GM21423 (cell line): Measurements from ENCODE around the gene MEGF11.

Experiments
- ATAC-seq: cut with Tn5 transposase; IDR thresholded peaks from one replicate; pipeline ENCODE4 v1.9.1; 2021; ENCODE audit warnings: mild to moderate bottlenecking, moderate library complexity; ENCODE audit not compliant: unreplicated experiment

MEGF11 gene

DNA sequence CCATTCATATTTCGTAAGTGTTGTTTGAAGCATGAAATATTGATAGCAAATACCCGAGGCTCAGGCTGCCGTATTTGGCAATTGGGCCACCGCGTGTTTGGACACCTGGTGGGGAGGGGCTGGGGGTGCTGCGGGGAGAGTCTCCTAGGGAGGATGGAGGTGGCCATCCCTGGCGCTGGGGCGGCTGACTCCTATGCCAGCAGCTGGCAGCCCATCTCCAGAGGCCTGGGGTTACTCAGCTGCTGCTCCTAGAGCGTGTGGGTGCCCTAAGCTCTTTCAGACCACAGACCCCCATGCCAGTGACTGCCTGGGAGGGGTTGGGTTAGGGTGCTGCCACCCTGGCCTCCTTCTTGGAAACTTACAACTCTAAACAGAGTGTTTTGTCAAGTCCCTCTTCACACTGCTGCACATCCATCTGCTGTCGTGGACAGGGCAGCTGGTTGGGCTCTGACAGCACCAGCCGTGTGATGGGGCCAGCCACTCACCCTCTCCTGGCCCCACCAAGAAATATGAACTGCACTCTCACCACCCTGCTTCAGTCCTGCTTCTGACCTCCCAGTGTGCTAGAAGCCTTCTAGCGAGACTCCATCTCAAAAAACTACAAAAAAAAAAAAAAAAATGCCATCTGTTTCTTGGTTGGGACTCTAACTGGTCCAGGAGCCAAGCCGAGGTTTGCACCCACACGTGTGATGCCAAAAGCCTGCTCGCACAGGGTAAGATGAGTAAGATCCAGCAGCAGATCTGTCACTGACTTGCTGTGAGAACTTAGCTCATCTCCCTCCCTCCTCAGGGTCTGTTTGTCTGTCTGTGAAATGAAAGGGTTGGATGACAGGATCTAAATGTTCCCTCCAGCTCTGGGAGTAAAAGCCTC, 156.2 kb downstream of the MEGF11 start:
- ATAC-seq: no peak

DNA sequence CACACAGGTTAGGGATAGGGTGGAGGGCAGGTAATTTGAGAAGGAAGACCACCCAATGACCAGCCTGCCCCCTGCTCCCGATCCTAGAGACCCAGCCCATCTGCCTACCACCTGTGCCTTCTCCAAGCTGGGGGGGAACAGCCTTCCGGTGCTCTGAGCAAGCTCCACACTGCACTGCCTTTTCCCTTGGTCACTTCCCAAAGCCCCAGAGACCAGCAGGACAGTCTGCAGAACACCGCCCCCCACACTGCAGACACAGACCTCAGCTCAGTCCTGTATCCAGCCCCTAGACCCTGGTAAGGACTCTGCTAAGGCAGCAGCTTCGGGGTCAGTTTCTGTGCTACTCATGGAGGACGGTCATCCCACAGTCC, 156.9 kb downstream of the MEGF11 start:
- no peak for ATAC-seq

DNA sequence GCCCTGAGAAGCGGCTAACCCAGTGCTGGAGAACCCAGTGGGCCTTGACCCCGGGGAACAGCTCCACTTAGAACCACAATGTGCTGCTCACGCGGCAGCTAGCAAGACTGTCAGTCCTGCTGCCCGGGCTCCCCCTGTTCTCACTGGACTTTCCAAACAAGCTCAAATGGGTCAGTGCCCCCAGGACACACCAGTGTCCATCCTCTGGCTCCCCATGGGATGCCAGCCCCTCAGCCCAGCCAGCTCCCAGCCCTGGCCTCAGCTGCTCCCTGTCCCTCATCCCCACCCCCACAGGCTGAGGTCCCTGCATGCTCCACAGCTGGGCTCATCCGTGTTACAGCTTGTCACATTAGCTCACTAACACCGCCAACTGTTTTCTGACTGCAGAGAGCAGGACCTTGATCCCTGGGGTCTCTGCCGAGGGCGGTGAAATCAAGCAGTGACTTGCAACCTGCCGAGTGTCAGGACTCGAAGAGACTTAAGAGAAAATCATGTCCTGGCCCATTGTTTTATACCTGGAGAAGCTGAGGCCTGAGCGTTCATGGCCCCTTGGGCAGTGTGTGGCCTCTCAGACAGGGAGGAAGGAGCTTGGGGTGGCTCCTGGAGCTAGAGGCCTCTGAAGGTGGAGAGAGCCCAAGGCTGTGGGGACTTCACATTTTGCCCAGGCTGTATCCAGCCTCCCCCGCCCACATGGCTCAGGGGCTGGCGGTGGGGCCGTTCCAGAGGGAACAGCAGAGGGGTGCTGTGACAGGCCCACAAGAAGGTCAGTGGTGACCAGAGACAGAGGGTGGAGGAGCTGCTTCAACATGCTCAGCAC, 157.5 kb downstream of the MEGF11 start:
- ATAC-seq: no peak

DNA sequence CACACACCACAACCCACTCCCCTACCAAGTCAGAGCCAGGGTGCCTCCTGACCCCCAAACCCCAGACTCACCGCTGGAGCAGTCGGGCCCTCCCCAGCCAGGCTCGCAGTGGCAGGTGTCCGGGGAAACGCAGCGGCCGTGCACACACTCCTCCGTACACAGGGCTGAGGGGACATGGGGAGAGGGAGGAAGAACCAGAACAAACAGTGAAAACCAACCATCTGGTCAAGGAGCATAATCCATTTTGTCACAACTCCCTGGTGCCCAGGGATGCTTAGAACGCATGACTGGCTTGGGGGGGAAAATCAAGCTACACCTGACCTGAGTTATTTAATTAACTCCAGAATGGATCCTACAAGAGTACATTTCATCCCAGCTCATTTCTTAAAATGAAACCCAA, 159.2 kb downstream of the MEGF11 start:
- no peak for ATAC-seq

DNA sequence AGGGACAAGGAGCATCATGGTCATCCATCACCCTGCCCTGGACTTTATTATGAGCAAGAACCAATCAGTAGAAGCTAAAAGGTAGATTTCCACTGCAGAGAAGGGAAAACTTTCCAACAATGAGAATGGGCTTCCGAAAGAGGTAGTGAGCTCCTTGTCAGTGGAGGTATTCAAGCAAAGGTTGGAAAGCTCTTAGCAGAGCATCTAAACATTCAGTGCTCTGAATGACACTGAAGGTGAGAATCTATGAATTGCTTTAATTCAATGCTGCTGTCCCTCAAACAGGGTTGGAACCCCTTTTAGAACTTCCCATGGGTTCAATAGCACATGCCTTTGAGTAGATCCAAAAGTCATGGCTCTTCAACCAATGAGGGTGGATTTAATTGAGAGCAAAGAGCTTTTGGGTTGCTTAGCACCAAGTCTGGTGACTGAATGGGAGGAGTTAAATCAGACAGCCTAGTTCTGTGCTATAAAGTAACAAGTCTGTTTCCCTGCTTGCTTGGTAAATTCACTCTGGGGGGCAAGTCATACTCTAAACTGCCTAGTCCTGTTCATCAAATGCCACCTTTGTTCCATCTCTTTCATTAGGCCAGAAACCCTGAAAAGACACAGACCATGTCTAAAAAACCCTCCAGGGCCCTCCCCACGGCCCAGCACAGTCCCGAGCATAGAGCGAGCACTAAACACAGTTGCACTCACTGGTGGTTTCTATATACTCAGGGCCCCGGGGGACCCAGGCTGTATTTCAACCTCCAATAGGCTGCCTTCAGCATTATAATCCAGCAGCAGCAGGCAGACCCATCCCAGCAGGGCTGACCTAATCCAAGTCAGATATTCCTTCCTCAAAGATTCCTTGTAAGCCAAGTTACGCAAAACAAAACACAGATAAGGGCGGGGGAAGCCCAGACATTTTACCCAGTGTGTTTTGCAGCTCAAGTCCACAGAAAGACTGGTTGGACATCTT, 161.2 kb downstream of the MEGF11 start:
- no peak for ATAC-seq

DNA sequence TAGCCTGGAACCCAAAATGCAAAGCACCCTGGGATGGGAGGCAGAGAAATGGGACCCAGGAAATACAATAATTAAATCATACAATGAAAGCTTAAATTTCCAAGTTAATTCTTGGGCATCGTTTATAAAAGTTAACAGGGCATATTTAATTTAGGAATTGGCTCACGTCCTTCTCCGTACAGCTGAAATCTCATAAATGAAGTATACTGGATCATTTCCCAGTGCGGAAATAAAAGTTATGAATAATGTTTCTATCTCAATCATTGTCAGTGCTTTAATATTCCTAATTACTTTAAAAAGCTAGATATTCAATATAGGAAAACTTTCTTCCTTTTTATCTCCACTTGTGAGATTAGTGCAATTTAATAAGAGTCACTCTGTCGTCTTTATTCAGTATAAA, 164.0 kb downstream of the MEGF11 start:
- no peak for ATAC-seq

DNA sequence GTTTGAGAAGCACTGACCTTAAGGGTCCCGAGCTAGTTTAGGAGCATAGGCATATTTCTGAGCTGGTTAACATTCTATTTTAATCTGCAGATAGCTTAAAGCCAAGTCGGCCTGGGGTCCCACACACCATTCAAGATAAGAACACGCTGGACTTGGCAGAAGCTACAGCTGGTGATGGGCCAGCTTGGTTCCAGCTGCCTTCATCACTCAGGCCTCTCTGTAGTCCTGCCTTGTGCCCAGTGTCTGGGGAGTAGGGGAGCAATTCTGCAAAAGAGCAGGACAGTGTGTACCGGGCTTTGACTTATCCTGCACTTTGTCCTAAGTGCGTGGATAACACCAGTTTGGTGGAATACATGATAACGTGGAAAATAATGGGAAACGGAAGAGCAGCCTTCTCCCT, 164.5 kb downstream of the MEGF11 start:
- ATAC-seq: no peak

DNA sequence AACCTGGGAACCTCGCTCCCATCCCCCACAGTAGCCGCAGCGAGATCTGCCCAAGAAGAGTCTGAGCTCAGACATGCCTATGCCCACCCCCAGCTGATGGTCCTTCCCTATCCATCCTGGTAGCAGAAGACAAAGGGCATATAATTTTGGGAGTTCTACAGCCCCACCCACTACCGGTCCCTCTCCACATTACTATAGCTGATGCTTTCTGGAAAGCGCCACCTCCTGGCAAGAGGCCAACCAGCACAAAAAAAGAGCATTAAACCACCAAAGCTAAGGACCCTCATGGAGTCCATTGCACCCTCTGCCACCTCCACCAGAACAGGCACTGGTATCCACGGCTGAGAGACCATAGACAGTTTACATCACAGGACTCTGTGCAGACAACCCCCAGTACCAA, 168.4 kb downstream of the MEGF11 start:
- no peak for ATAC-seq

DNA sequence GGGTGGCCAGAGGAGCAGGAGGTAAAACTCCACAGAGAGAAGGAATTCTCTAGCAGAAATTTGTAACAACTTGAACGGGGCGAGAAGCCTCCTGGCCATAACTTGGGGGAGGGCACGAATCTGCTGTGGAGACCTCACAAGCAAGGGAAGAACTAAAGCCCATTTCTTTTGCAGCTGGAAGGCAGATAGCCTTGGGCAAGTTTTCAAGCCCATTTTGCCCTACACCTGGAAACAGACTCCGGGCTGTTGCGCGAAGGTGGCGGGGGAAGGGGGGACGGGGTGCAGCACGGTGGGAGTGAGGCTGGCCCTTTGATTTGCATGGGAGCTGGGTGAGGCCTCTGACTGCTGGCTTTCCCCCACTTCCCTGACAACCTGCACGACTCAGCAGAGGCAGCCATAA, 168.8 kb downstream of the MEGF11 start:
- no peak for ATAC-seq

DNA sequence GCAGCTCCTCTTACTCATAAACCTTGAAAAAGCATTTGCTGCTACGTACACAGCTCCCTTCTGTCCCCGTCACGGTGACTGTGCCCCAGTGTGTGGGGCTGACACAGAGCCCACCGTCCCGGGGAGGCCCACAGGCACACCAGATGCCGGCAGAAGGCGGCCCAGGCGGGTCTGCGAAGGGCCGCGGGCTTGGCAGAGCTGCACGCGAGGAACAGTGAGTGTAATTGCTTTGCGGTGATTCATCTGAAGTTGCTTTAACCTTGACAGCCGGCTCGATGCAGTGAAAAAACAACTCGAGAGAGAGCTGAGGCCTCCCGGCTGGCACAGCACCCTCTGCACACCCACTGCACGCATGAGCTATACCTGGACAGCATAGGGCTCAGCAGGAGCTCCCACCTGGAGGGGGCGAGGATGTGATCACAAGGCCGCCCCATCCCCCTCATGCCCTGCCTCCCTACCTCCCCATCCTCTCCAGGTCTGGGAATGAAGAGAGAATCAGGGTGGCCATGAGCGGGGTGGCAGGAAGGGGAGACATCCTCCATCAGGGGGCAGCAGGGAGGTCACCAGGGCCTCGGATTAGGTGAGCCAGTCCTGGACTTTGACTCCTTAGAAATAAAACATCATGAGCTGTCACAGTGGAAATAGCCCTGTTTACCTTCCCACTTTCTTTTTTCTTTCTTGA, 172.7 kb downstream of the MEGF11 start:
- ATAC-seq: no peak

DNA sequence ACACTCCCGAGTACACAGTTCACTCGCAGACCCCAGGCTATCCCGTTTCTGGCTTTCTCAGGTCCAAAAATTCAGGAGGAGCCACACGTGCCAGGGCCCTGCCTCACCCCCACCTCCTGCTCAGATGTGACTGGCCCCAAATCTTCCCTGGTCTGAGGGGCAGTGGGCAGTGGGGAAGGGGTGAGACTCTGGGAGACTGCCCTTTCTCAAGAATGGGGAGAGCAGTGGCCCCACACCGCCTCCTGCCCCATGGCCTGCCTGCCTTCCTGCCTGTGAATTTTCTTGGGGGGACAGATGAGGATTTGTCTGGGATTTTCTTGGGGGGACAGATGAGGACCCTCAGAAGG, 174.6 kb downstream of the MEGF11 start:
- ATAC-seq: no peak

DNA sequence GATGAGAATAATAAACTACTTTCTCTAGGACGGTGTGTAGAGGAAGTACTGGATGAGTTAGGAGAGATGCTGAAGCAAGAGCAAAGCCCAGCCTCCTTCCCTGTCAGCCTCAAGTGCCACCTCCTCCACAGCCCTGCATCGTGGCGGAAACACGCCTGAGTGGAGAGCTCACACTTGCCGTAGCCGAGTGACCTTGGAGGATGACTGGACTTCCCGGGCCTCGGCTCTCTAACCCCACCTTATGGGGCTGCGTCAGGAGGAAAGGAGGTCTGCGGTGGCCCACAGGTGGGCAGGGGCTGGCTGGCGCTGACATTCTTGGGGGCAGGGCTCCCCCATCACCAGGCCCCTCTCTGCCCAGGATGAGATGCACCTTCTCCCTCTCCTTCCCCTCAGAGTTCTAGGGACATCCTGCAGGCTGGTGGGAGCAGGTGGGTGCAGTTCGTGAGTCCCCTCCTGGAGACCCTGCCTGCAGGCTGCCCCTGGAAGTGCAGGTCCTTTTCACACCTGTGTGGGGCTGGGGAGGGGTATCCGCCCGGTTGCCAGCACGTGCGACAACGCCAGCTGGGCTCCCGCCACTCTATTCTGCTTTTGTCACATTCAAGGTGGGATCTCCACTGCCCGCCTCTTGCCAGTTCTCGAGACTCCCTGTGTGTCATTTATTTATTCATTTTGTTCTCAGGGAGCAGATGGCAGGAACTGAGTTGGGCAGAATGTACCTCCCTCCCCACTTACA, 175.2 kb downstream of the MEGF11 start:
- no peak for ATAC-seq

DNA sequence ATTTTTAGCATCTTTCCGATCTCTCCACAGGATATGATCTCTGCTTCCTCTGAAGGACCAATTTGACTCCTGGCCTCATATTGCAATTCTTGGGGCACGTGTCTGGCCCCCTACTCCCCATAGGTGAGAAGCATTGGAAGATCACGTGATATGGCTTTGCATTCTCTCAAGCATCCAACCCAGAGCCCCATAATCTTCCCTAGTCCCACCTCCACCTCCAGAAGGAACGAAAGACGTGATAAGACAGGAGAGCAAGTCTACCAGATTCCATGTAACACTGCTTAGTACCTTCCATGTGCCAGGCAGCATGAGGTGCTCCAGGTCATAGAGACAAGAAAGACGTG, 176.3 kb downstream of the MEGF11 start:
- ATAC-seq: no peak

DNA sequence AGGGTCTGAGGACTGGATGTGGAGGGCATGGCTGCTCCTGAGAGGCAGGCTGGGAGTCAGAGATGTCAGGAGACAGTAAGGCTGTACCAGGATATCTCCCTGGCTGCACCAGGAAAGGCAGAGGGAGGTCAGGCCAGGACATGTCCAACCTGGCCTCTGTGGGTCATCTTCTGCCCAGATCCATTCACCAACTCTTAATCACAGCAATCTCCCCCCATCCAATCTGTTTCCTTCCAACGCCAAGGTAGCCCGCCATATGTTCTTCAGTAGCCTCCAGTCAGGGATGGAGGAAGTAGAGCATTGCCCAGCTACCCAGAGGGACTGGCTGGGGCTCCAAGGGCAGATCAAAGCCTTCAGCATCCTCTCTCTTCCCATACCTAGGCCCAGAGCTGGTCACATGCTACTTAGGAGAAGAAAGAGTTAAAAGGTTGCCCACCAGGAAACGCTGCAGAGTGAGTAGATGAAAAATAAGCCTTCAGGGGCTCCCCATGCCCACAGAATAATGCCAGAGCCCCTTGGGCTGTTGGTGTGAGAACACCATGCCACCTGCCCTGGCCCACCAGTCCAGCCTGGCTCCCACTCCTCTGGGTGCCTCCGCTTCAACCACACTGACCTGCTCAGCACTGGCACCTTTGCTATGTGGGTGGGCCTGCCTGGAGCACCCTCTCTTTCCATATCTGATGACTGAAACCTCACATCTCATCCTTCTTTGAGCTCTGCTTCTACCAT, 176.8 kb downstream of the MEGF11 start:
- no peak for ATAC-seq

DNA sequence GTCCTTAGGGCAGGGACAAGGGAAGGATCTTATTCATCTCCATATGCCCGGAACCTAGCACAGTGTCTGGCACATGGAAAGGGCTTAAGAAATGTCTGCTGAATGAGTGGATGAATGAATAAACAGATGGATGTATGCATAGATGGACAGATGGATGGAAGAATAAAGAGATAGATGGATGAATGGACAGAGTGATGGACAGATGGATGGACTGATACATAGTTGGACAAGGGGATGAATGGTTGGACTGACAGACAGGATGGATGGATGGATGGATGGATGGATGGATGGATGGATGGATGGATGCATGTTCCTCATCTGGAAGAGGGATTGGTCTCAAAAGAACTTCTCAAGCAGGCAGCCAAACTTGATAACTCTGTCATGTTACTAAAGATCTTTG, 177.6 kb downstream of the MEGF11 start:
- no peak for ATAC-seq

DNA sequence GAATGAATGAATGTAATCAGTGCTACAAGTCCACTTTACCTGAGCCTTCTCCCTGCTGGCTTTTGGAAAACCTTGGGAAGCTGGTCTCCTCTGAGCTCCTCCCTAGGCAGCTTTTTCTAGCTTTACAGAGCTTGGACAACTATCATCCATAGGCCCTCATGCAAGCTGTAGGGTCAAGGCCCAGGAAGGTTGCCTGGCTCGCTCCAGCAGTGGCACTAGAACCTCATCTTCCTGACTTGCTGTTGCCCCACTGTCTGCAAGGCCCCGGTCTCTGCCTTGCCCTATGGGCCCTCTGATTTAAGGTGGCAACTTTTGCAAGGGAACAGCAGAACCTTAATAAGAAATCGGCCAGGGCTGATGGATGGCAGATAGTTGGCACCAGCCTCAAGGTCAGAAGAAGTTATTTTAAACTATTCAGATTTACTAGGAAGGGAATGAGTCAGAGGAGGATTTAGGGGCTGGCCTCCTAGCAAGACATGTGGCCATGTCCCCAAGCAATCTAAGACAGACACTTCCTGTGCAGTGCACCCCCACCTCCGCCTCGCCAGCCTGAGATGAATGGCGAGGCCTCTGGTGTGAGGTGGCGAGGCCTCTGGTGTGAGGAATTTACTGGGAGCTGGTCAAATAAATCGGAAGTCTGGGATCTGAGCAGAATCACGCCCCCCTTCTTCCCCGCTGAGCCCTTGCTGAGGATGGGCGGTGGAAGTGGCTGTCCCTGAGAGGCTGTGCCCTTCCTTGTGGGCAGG, 180.8 kb downstream of the MEGF11 start:
- no peak for ATAC-seq

DNA sequence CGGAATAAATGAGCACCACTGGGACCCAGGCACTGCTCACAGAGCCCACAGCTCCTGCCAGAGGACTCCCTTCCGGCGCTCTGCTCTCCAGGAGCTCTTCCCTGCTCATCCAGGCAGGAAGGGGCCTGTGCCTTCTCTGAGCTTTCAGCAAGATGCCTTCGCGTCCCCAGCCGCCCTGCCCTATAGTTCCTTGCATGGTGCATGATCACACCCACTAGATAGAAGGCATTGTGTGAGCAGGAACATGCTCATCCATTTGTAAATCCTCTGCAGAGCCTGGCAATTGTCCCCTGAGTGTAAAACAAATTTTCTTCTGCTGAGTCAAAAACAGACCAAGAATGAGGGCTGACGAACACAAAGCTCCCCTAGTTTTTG, 181.6 kb downstream of the MEGF11 start:
- no peak for ATAC-seq

DNA sequence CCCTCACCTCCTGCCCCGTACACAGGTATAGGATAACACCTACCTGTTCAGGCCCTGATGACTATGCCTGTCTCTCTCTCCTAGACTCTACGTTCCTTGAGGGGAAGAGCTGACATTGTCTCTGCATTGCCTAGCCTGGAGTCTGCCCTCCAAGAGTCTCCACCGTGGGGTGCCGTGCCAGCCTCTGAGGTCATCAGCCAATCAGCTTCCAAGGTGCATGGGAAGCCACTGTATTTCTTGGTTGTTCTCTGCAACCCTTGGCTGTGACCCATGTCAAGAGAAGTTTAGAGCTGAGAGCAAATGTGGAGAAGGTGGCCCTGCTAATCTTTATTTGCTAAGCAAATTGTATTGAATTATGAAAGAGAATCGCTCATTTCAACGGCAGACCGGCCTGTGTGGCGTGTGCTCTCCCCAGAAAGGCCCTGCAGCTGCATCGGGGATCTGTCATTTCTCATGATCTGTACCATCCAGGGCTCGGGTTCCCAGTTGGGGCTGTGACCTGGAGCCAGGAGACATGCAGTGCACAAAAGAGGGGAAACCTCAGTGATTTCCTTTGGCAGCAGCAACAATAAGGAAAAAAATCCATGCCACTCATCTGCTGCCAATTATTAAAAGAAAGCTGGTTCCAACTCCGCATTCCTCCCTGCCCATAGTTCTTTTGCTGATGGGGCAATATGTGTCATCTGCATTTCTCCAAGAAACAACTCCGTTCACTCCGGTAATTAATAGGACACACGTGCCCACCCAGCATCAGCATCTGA, 182.2 kb downstream of the MEGF11 start:
- ATAC-seq: no peak
